PC-9 (cell line): ENCODE data around the gene BCAR3. TPM values are rescaled to one million over a fixed set of nuclear protein-coding genes. Genes with fewer than 3 reads are reported as not detected.

Source experiments
- BruUV-seq: library from RNA; stranded (reverse); fragments of 400-500 nt; replicated peaks from 2 replicates; lab custom pipeline; 2021; lab: Mats Ljungman, UMichigan
- CTCF ChIA-PET: fragments of 300-600 bp; sonication (Branson Sonifier 250); formaldehyde crosslinking; loops from one replicate; lab custom pipeline; 2022; ENCODE audit warnings: antibody characterized with exemption; lab: Charles Lee
- POLR2A ChIA-PET: fragments of 300-600 bp; sonication (Branson Sonifier 250); formaldehyde crosslinking; loops from one replicate; lab custom pipeline; 2022; ENCODE audit warnings: antibody characterized with exemption; ENCODE audit not compliant: unreplicated experiment; lab: Charles Lee
- DNase-seq, 2 experiments: peaks; one replicate each; pipeline versions ENCODE4 v3.0.0 to v3.0.0-alpha.2; 2015 to 2022; ENCODE audit warnings: mixed read lengths in 1 of 2
- H2AFZ ChIP-seq: fragments of 200-600 bp; sonication (generic); 2 replicates; pipeline ENCODE4 v1.8.1; 2017; ENCODE audit warnings: antibody characterized with exemption
- H3F3A ChIP-seq: fragments of 200-600 bp; sonication (generic); 2 replicates; pipeline ENCODE4 v1.8.1; 2017; ENCODE audit warnings: antibody characterized with exemption, mild to moderate bottlenecking, low read depth; ENCODE audit not compliant: insufficient read depth
- H3K27ac ChIP-seq: fragments of 200-600 bp; sonication (generic); 2 replicates; pipeline ENCODE4 v1.6.1; 2016; ENCODE audit warnings: mixed run types
- H3K27me3 ChIP-seq: fragments of 200-600 bp; sonication (generic); 2 replicates; pipeline ENCODE4 v1.6.1; 2016; ENCODE audit warnings: low read depth, mixed run types; ENCODE audit not compliant: insufficient read depth
- H3K36me3 ChIP-seq: fragments of 200-600 bp; sonication (generic); 2 replicates; pipeline ENCODE4 v1.6.1; 2016; ENCODE audit warnings: low read depth, mixed run types
- H3K4me1 ChIP-seq: fragments of 200-600 bp; sonication (generic); replicated peaks from 2 replicates; pipeline ENCODE4 v1.6.1; 2016; ENCODE audit warnings: mixed run types; ENCODE audit not compliant: insufficient read depth
- H3K4me2 ChIP-seq: fragments of 200-600 bp; sonication (generic); 2 replicates; pipeline ENCODE4 v1.6.1; 2017; ENCODE audit warnings: mixed run types
- H3K4me3 ChIP-seq: fragments of 200-600 bp; sonication (generic); 2 replicates; pipeline ENCODE4 v1.6.1; 2016; ENCODE audit warnings: mixed run types
- H3K79me2 ChIP-seq: fragments of 200-600 bp; sonication (generic); 2 replicates; pipeline ENCODE4 v1.6.1; 2017; ENCODE audit warnings: low read depth, mixed run types
- H3K9me2 ChIP-seq: fragments of 200-600 bp; sonication (generic); 2 replicates; pipeline ENCODE4 v1.8.1; 2017; ENCODE audit warnings: mild to moderate bottlenecking; ENCODE audit not compliant: insufficient read depth
- H3K9me3 ChIP-seq: fragments of 200-600 bp; sonication (generic); 2 replicates; pipeline ENCODE4 v1.8.1; 2016; ENCODE audit warnings: low read depth; ENCODE audit not compliant: insufficient read depth
- H4K20me1 ChIP-seq: fragments of 200-600 bp; sonication (generic); 2 replicates; pipeline ENCODE4 v1.8.1; 2017; ENCODE audit not compliant: insufficient read depth
- EZH2 ChIP-seq: fragments of 200-600 bp; sonication (generic); IDR thresholded peaks from 2 replicates; pipeline ENCODE4 v1.8.0; 2017; ENCODE audit warnings: antibody characterized with exemption, low read depth
- intact Hi-C: fragments of 100-400 bp; cut with micrococcal nuclease; formaldehyde crosslinking; loops from one replicate; pipeline ENCODE4 v1.10.0; 2022; ENCODE audit not compliant: unreplicated experiment
- total RNA-seq: library from RNA; stranded (reverse); gene quantifications from 2 replicates; pipeline ENCODE4 v1.2.3, GENCODE V29; 2021
- TF ChIP-seq, protein P1 (sequence below): fragments of 200-600 bp; sonication (generic); conservative IDR thresholded peaks from 2 replicates; pipeline ENCODE4 v1.6.1; 2017; ENCODE audit warnings: mixed run types, antibody characterized with exemption, mild to moderate bottlenecking, moderate library complexity

The BCAR3 gene
- total RNA-seq, 1 experiment from 2014 or later: 70.0 TPM

GRCh38 chr1:93729502-93729901 lies 47.9 kb upstream of the BCAR3 start:
- no peak overlapping the region for H3K4me2 ChIP-seq
- BruUV-seq: no TSS peak
- intact Hi-C loops: no loop called here

DNA sequence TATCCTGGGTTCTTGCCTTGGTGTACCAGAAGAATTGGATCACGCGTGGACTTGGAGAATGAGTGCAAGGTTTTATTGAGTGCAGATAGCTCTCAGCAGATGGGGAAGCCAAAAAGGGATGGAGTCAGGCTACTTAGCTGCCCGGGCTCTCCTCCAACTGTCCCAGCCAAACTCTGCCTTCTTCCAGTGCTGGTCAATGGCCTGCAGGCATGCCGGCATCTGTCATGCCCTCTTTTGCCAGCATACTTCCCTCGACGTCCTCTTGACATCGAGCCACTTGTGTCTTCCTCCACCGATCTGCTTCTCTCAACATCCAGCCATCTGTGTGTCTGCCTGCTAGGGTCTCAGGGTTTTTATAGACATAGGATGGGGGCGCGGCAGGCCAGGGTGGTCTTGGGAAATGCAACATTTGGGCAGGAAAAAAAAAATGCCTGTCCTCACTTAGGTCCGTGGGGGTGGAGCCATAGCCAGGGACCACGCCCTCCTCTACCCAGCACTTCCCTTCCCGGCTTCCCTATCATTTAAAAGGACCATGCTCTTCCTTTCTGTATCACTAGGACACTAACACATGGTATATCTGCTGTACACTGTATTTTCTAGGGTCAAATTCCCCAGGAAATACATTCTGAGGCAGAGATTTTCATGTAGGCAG lies 47.0 kb upstream of the BCAR3 start:
- no peak overlapping the region for H2AFZ ChIP-seq
- H3K4me3 ChIP-seq: no peak overlapping the region
- H3K4me2 ChIP-seq: no peak overlapping the region
- intact Hi-C loops: no loop called here
- no peaks in the 10 kb centered on the region for H3K9me2 ChIP-seq
- no peaks in the 10 kb centered on the region for H4K20me1 ChIP-seq
- peaks cover 7% of the 10 kb centered on the region for H3K4me1 ChIP-seq
- TF ChIP-seq, protein P1, sequence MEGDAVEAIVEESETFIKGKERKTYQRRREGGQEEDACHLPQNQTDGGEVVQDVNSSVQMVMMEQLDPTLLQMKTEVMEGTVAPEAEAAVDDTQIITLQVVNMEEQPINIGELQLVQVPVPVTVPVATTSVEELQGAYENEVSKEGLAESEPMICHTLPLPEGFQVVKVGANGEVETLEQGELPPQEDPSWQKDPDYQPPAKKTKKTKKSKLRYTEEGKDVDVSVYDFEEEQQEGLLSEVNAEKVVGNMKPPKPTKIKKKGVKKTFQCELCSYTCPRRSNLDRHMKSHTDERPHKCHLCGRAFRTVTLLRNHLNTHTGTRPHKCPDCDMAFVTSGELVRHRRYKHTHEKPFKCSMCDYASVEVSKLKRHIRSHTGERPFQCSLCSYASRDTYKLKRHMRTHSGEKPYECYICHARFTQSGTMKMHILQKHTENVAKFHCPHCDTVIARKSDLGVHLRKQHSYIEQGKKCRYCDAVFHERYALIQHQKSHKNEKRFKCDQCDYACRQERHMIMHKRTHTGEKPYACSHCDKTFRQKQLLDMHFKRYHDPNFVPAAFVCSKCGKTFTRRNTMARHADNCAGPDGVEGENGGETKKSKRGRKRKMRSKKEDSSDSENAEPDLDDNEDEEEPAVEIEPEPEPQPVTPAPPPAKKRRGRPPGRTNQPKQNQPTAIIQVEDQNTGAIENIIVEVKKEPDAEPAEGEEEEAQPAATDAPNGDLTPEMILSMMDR: no peak
- no peak for TF ChIP-seq EZH2
- H3K27me3 ChIP-seq: no peaks in the 10 kb centered on the region
- no TSS peak for BruUV-seq
- DNase-seq: no peak
- no peaks in the 10 kb centered on the region for H3F3A ChIP-seq
- H3K79me2 ChIP-seq: no peaks in the 10 kb centered on the region
- no peaks in the 10 kb centered on the region for H3K36me3 ChIP-seq
- ChIA-PET POLR2A (no interaction called here), CTCF (no interaction called here)
- no peak overlapping the region for H3K27ac ChIP-seq
- H3K9me3 ChIP-seq: no peaks in the 10 kb centered on the region

More at GRCh38 chr1:93729502-93729901, 47.9 kb upstream of the BCAR3 start:
- no peaks in the 10 kb centered on the region for H3K27me3 ChIP-seq
- no peak overlapping the region for H2AFZ ChIP-seq
- no peaks in the 10 kb centered on the region for H3K9me2 ChIP-seq
- CTCF ChIA-PET: no interaction called here
- no peaks in the 10 kb centered on the region for H4K20me1 ChIP-seq
- no peaks in the 10 kb centered on the region for H3F3A ChIP-seq
- TF ChIP-seq EZH2: no peak
- TF ChIP-seq, protein P1: no peak
- H3K9me3 ChIP-seq: no peaks in the 10 kb centered on the region
- no peak overlapping the region for H3K4me3 ChIP-seq
- H3K27ac ChIP-seq: no peak overlapping the region
- no peak for DNase-seq
- no peaks in the 10 kb centered on the region for H3K36me3 ChIP-seq
- POLR2A ChIA-PET: no interaction called here
- H3K4me1 ChIP-seq: peaks cover 4% of the 10 kb centered on the region; the same call in 1 of the 2 replicates
- H3K79me2 ChIP-seq: no peaks in the 10 kb centered on the region

DNA sequence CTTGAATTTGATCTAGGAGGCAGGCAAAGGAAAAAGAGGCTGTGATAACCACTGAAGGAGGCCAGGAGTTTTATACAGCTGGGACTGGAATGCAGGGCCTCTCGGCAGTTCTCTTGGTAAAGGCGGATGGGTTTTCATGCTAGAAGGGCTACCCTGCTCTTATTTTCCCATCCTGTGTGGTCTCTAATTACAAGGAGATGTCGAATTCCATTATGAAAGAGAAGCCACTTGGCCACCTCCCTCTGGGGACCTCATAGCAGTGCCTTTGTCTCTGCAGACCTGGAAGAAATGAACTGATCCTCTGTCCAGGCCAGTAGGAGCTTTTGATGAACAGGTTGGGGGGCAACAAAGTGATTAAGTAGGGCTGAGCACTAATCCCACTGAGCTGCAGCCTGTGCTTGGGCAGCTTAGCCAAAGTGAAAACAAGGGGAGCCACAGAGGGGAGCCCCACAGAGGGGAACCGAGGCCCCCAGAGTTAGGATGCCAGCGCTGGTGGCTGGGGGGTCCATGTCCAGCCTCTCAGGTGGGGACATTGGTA lies 42.2 kb upstream of the BCAR3 start:
- Histone ChIP-seq H2AFZ (no peak overlapping the region), H4K20me1 (no peaks in the 10 kb centered on the region), H3K4me1 (peaks cover 34% of the 10 kb centered on the region), H3K79me2 (no peaks in the 10 kb centered on the region), H3K4me3 (no peak overlapping the region), H3K9me2 (no peaks in the 10 kb centered on the region), H3K9me3 (no peaks in the 10 kb centered on the region), H3F3A (peaks cover 18% of the 10 kb centered on the region; the same call in 1 of the 2 replicates), H3K36me3 (no peaks in the 10 kb centered on the region), H3K4me2 (peak overlapping the region; percentile 10), H3K27ac (no peak overlapping the region), H3K27me3 (no peaks in the 10 kb centered on the region)
- CTCF ChIA-PET: no interaction called here
- TF ChIP-seq EZH2: no peak
- TF ChIP-seq, protein P1: no peak
- intact Hi-C loops: no loop called here
- no peak for DNase-seq
- no TSS peak for BruUV-seq
- POLR2A ChIA-PET: interaction anchor here (0.6 kb wide), 1 partner anchor 51 kb away, joined by 4 read pairs; no protein-coding TSS in a partner anchor
